Measurements from ENCODE around the gene ZSWIM1.
A peak's percentile ranks its signal among the peaks of the same experiment; 100 is the strongest.

ZSWIM1 gene

GRCh38 chr20:45880988-45881788 lies at the start of gene ZSWIM1:
ZSWIM1 (plus strand) TSS chr20:45881227; CDS start chr20:45882593, 1,366 bp downstream.
- peak; percentile 99 for DNase-seq

DNA sequence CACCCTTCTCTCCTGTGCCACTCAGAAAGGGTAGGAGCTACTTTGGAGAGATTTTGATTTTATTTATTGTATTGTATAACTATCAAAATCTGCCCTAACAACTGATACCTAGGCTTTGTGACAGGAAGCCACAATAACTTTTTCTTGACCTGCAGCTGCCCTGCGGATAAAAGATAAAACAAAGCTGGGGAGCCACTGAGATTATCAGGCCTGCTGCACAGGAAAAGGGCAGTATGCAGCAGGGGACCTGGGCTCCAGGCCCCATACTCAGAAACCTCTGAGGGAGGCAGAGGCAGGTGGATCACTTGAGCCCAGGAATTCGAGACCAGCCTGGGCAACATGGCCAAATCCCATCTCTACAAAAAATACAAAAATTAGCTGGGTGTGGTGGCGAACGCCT lies 48.4 kb upstream of the ZSWIM1 start:
- no peak for DNase-seq

DNA sequence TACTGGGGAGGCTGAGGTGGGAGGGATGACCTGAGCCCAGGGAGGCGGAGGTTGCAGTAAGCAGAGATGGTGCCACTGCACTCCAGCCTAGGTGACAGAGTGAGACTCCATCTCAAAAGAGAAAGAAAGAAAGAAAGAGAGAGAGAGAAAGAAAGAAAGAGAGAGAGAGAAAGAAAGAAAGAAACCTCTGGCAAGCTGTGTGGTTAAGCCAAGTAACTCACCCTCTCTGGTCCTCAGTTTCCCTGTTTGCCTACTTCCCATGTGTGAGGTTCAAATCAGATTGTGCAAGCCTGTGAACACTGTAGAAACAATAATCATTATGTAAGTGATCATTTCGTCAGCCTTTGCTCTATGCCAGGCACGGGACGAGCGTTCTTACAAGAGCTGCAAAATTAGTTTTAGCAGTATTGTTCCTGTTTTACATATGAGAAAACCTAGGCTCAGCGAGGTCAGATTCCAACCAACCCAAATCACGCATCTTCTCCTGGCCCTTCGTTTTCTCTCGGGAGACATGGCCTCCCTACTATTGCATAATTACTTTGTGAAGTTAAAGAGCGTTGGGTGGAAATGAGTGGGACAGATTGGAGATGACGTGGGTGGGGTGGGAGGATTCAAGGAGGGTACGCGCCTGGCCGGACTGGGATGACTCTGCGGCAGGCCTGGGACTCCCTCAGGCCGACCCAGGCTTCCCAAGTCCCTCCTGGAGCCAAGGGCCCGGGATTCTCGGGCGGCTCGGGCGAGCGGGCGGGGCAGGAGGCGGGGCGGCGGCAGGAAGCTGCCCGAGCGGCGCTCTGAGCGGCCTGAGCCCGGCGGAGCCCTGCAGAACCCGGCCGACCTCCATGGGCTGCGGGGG lies 47.8 kb upstream of the ZSWIM1 start, which contains the start of gene SNX21:
Gene SNX21, plus strand, starts transcription at position 770 of the 853 bp plus-strand sequence. CDS start 121 bp downstream, outside the sequence.
- DNase-seq: peak; percentile 90

DNA sequence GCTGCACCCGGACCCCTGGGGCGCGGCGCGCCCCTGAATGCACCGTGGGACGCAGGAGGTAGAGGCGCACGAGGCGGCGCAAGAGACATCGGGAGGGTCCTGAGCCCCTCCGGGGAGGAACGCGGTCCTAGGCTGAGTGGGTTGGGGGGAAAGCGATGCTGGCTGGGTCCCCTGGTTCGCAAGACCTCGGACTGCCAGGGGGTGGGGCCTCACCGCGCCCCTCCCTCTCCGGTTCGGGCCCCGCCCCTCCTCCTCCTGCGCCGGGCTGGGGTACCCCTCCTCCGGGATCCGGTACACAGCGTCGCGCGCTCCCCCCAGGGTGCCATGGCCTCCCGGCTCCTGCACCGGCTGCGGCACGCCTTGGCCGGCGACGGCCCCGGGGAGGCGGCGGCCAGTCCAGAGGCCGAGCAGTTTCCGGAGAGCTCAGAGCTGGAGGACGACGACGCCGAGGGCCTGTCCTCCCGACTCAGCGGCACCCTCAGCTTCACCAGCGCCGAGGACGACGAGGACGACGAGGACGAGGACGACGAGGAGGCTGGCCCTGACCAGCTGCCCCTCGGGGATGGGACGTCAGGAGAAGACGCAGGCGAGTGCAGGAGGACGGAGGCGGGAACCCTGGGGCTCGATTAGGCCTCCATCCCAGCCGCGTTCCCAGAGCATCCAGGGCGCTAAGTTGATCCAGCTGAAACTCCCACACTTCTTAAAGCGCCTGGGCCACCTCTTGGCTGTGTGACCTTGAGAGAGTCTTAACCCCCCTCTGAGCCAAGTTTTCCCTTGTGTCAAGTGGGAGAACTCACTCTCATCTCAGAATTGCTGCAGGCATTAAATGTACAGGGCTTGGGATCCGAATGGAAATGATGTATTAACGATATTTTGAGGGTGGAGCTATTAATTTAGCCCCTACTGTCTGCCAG lies 46.9 kb upstream of the ZSWIM1 start:
- no peak for DNase-seq

DNA sequence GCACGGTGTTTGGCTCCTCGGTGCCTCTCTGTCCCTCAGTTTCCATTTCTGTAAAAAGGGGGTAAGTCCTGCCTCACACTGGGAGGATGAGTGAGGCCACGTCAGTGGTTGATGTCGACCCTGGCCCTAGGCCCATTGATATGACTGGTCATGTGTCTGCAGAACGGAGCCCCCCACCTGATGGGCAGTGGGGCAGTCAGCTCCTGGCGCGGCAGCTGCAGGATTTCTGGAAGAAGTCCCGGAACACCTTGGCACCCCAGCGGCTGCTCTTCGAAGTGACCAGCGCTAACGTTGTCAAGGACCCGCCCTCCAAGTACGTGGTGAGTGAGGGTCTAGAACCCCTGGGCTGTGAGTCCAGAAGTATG lies 46.2 kb upstream of the ZSWIM1 start:
- no peak for DNase-seq

GRCh38 chr20:45835329-45835765 lies 45.7 kb upstream of the ZSWIM1 start:
- DNase-seq: peak; percentile 45

DNA sequence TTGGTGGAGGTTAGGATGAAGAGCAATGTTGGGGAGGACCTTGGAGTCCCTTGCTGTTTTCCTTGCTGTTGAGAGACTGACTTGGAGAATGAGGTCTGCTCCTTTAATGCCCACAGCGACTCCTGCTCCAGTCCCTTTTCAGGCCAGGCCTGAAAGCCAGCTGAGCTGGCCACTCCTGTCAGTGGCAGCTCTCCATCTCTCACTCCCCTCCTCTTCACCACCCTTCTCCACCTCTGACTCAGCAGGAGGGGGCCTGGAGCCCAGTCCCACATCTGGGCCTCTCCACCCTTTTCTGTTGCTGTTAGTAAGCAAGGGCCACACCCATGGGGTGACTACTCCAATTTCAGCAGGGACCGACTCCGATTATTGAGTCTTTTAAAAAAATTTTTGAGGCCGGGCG lies 45.2 kb upstream of the ZSWIM1 start:
- no peak for DNase-seq

- DNase-seq: no peak
These were observed 44.2 kb upstream of the ZSWIM1 start for GRCh38 chr20:45836841-45837240.

DNA sequence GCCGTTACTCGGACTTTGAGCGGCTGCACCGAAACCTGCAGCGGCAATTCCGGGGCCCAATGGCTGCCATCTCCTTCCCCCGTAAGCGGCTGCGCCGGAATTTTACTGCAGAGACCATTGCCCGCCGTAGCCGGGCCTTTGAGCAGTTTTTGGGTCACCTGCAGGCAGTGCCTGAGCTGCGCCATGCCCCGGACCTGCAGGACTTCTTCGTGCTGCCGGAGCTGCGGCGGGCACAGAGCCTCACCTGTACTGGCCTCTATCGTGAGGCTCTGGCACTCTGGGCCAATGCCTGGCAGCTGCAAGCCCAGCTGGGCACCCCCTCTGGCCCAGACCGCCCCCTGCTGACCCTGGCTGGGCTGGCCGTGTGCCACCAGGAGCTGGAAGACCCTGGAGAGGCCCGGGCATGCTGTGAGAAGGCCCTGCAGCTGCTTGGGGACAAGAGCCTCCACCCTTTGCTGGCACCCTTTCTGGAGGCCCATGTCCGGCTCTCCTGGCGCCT lies 40.3 kb upstream of the ZSWIM1 start:
- no peak for DNase-seq

DNA sequence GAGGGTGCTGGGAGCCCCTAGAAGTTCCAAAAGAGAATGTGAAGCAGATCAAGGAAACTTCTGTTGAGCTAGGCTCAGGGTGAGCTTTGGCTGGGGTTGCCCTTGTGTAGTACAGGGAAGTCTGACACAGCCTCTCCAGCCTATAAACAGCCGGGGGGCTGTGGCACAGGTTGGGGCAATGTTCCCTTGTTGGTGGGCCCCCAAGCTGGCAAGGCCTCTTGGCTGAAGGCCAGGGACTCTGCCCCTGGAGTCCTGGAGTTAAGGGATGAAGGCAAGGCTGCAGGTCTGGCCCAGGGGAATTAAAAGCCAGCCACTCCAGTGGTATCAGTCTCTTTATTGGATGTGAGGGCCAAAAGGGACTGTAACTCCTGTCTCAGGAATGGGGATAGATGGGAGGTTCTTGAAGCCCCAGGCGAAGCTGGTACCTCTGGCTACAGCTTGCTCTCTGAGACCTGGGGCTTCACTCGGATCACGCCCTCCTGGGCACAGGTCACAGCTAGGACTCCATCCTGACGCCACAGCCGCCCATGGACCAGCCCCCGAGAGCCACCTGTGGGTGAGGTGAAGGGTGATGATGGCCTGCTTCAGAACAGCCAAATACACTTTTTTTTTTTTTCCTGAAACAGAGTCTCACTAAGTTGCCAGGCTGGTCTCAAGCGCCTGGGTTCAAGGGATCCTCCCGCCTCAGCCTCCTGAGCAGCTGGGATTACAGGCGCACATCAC lies 39.5 kb upstream of the ZSWIM1 start:
- no peak for DNase-seq

DNA sequence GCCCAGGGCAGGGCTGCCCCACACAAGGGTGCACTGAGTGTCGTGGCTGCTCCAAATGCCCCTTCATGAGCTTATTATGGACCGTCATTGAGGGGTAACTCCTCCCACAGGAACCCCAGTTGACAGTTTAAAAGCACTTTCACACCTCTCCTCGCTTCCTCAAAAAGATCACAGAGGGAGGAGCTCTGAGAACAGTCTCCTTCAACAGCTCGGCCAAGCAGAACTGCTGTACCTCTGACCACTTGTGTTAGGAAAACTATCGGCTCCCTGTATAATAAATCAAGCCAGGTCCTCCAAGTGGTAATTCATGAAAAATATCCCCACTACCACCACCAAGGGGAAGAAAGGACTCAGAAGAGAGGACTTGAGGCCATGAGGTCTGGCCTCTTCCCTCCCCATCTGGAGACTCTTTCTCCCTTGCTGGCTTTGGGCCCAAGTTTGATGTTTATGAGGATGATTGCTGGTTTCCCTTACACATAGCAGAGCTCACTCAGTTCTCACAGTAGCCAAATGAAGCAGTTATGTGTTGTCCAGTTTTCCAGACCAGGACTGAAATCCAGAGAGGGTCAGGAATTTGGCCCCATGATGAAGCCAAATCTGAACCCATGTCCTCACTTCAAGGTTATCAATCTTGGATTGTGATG lies 38.7 kb upstream of the ZSWIM1 start:
- DNase-seq: peak; percentile 25

DNA sequence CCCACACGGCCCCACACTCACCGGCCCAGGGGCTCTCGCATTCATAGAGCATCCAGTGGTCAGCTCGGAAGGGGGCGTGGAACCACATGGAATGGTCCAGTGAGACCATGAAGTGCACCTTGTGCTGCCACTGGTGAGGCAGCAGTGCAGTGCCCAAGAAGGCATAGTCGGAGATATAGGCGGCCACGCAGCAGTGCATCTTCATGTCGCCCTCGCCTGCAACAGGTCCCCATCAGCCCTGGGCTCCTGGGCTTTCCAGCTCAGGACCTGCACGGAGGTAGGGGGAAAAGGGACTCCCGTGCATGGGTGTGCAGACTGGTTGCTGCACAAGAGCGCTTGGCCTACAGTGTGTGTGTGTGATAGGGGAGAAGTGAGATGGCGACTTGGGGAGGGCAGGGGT lies 37.5 kb upstream of the ZSWIM1 start:
- DNase-seq: no peak

GRCh38 chr20:45845452-45845851 lies 35.6 kb upstream of the ZSWIM1 start:
- no peak for DNase-seq

DNA sequence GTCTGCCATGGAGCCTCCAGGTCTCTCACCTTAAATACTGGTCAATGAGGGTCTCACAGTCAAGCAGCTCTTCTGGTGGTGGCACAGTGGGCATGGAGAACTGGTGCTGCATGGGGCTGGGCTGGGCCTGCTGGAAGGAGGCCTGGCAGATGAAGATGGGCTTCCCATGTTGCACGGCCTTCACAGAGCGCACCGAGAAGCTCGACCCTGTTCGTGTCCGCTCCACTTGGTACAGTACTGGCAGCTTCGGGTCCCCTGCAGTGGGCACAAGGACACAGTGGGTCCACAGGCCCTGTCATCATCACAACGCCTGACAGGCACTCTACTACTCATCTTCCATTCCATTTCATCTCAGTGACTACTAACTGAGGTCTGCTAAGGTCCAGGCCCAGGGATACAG lies 32.6 kb upstream of the ZSWIM1 start:
- DNase-seq: no peak

DNA sequence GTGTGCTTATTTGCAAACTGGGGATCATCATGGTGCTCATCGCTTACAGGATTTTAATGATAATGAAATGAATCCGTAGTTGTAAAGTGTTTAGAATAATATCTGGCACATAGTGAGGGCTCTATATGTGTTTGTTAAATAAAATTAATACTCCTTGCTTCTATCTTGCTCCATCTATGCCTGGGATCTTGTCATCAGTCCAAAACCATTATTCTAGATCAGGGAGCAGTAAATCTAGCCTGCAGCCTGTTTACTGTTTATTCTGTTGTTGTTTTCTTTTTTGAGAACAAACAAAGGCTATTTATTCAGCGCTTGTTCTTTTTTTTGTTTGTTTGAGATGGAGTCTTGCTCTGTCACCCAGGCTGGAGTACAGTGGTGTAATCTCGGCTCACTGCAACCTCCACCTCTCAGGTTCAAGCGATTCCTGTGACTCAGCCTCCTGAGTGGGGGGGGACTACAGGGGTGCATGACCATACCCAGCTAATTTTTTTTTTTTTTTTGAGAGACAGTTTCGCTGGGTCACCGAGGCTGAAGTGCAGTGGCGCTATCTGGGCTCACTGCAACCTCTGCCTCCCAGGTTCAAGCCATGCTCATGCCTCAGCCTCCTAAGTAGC lies 32.0 kb upstream of the ZSWIM1 start:
- no peak for DNase-seq

DNA sequence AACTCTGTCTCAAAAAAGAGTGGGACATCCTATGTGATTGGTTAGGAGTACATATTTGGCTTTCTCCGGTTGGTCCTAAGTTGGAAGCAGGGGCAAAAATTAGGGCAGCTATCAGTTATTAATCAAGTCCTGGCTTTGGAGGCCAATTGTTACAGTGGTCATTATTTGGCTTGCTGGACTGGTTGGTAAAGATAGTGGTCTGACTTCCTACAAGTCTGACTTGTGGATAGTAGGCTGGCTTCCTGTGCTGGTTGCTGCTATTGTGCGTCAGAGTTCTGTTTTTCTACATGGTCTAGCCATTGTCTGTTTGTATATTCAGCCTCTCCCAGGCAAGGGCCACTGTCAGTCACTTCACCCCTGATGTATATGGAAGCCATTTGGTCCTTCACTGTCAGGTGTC lies 30.8 kb upstream of the ZSWIM1 start:
- no peak for DNase-seq

DNA sequence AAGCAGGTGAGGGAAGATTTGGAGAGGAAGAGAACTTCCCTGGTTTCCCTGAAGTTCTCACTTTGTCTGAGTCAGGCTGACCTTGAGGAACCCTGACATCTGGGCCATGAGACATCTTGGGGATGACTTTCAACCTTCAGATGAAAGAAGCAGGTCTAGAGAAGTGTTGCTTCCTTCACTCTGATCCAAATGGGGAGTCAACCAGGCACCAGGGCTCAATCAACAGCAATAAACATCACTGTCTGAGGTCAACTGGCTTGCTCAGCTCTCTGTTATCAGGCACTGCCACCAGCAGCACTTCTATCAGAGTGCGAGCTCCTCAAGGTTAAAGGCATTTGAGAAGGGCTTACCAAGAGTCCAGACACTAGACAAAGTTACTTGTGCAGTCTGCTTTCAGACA lies 30.1 kb upstream of the ZSWIM1 start:
- DNase-seq: no peak

- DNase-seq: no peak
These were observed 29.5 kb upstream of the ZSWIM1 start for GRCh38 chr20:45851501-45851900.

DNA sequence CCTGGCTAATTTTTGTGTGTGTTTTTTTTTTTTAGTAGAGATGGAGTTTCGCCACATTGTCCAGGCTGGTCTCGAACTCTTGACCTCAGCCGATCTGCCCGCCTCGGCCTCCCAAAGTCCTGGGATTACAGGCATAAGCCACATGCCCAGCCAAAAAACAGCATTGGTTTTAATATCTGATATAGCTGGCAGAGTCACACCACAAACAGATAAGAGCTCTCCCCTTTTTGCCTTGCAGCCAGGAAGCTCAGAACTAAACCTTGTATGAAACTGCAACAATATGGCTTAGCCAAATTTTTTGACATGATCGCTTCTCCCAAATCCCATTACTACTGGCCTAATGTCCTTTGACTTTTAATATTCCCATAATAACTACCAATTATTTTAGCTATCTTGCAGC lies 28.7 kb upstream of the ZSWIM1 start:
- no peak for DNase-seq

GRCh38 chr20:45853484-45853883 lies 27.5 kb upstream of the ZSWIM1 start:
- DNase-seq: no peak
